Endothelial cell of umbilical vein (primary cell): ENCODE measurements around the gene DDR1. TPM values are rescaled to one million over a fixed set of nuclear protein-coding genes. Genes with fewer than 3 reads are reported as not detected.

ENCODE experiments used
- BruUV-seq: library from RNA; stranded (reverse); fragments of 400-500 nt; replicated peaks from 2 replicates; lab custom pipeline; 2021; lab: Mats Ljungman, UMichigan
- CTCF ChIA-PET: fragments of 300-600, 350-600 bp; sonication (Branson Sonifier 250); formaldehyde crosslinking; loops from one replicate; lab custom pipeline; 2021; ENCODE audit warnings: antibody characterized with exemption, inconsistent platforms; lab: Charles Lee
- POLR2A ChIA-PET: fragments of 300-600, 350-600 bp; sonication (Branson Sonifier 250); formaldehyde crosslinking; loops from one replicate; lab custom pipeline; 2021; ENCODE audit warnings: antibody characterized with exemption, inconsistent platforms; lab: Charles Lee
- DNase-seq: peaks from one replicate; pipeline ENCODE4 v3.0.0-alpha.2; 2011; ENCODE audit warnings: low read depth, low spot score
- FAIRE-seq: peaks from 2 replicates; lab custom pipeline; 2011; peaks lifted over from hg19 to GRCh38; lab: Jason Lieb, UNC
- H2AFZ ChIP-seq: 2 replicates; pipeline ENCODE4 v1.6.0; 2012; ENCODE audit warnings: low read depth, low read length, control low read depth, inconsistent platforms
- H3K27ac ChIP-seq: 2 replicates; pipeline ENCODE4 v1.5.1; 2011; ENCODE audit warnings: low read depth, mild to moderate bottlenecking, control low read depth, low read length, moderate library complexity; ENCODE audit not compliant: insufficient read depth
- H3K27me3 ChIP-seq, 2 experiments: 2 replicates each; pipeline versions ENCODE4 v1.6.0 to v1.6.1; 2011; ENCODE audit warnings: low read length in 2 of 2, mixed read lengths in 1 of 2; ENCODE audit not compliant: control insufficient read depth in 2 of 2, insufficient read depth in 2 of 2
- H3K36me3 ChIP-seq, 2 experiments: 2 replicates in 1 of 2; 3 replicates in 1 of 2; pipeline ENCODE4 v1.5.1; 2011; ENCODE audit warnings: low read length in 2 of 2, mild to moderate bottlenecking in 1 of 2, moderate library complexity in 1 of 2; ENCODE audit not compliant: control insufficient read depth in 2 of 2, insufficient read depth in 2 of 2; ENCODE audit errors: extremely low read depth in 1 of 2
- H3K4me1 ChIP-seq: 3 replicates; pipeline ENCODE4 v1.5.1; 2011; ENCODE audit warnings: mild to moderate bottlenecking, low read length; ENCODE audit not compliant: control insufficient read depth, insufficient read depth; ENCODE audit errors: extremely low read depth
- H3K4me2 ChIP-seq: 2 replicates; pipeline ENCODE4 v1.6.1; 2011; ENCODE audit warnings: low read length, control low read depth, mixed read lengths; ENCODE audit not compliant: insufficient read depth
- H3K4me3 ChIP-seq, 3 experiments: fragments of 200-600 bp in 1 of 3; sonication (generic), shearing (Covaris generic) in 1 of 3; replicated peaks in 1 of 3; 2 replicates each; pipeline ENCODE4 v1.5.1; 2011 to 2016; ENCODE audit warnings: control low read depth in 3 of 3, low read length in 3 of 3, mild to moderate bottlenecking in 2 of 3, inconsistent platforms in 1 of 3, low read depth in 1 of 3, moderate library complexity in 1 of 3; ENCODE audit not compliant: insufficient read depth in 1 of 3
- H3K79me2 ChIP-seq: 2 replicates; pipeline ENCODE4 v1.6.0; 2012; ENCODE audit warnings: low read length, inconsistent platforms; ENCODE audit not compliant: control insufficient read depth, insufficient read depth
- H3K9ac ChIP-seq: replicated peaks from 2 replicates; pipeline ENCODE3; 2011; ENCODE audit warnings: low read length, control low read depth; ENCODE audit not compliant: insufficient read depth; ENCODE audit errors: extremely low read depth
- H3K9me1 ChIP-seq: replicated peaks from 3 replicates; pipeline ENCODE4 v1.6.0; 2011; ENCODE audit warnings: mild to moderate bottlenecking, low read length; ENCODE audit not compliant: control insufficient read depth, insufficient read depth; ENCODE audit errors: extremely low read depth
- H3K9me3 ChIP-seq: replicated peaks from 2 replicates; pipeline ENCODE4 v1.5.1; 2012; ENCODE audit warnings: low read length, inconsistent platforms; ENCODE audit not compliant: control insufficient read depth, insufficient read depth
- H4K20me1 ChIP-seq: replicated peaks from 2 replicates; pipeline ENCODE3; 2011; ENCODE audit warnings: mild to moderate bottlenecking, low read length; ENCODE audit not compliant: control insufficient read depth, insufficient read depth; ENCODE audit errors: extremely low read depth
- EZH2 ChIP-seq: IDR thresholded peaks from 2 replicates; pipeline ENCODE4 v1.6.1; 2012; ENCODE audit warnings: borderline replicate concordance, low read depth, mild to moderate bottlenecking, moderate library complexity, low read length, inconsistent platforms; ENCODE audit not compliant: severe bottlenecking
- FOS ChIP-seq: IDR thresholded peaks from 2 replicates; pipeline ENCODE4 v1.6.1; 2011; ENCODE audit warnings: mild to moderate bottlenecking, low read length, moderate library complexity, borderline replicate concordance; ENCODE audit not compliant: insufficient read depth
- GATA2 ChIP-seq: IDR thresholded peaks from 2 replicates; pipeline ENCODE4 v1.7.0; 2011; ENCODE audit warnings: low read depth, mild to moderate bottlenecking, moderate library complexity, mixed read lengths, low read length; ENCODE audit not compliant: insufficient read length, insufficient read depth
- JUN ChIP-seq: IDR thresholded peaks from 2 replicates; pipeline ENCODE4 v1.6.1; 2011; ENCODE audit warnings: borderline replicate concordance, low read depth; ENCODE audit not compliant: insufficient read length, insufficient read depth
- MYC ChIP-seq: IDR thresholded peaks from one replicate; pipeline ENCODE4 v1.6.1; 2011; ENCODE audit warnings: mild to moderate bottlenecking, low read depth, low read length
- POLR2A ChIP-seq: IDR thresholded peaks from 2 replicates; pipeline ENCODE4 v1.6.1; 2012; ENCODE audit warnings: low read depth, mild to moderate bottlenecking, control low read depth, low read length
- POLR2AphosphoS5 ChIP-seq: IDR thresholded peaks from 2 replicates; pipeline ENCODE4 v1.6.1; 2012; ENCODE audit warnings: low read depth, mild to moderate bottlenecking, control low read depth, low read length, moderate library complexity; ENCODE audit not compliant: insufficient read depth
- dilution Hi-C: fragments of 300-500 bp; cut with MboI; formaldehyde crosslinking; loops from one replicate; pipeline ENCODE4 v1.15.0; 2019; ENCODE audit warnings: low sequenced_read_pairs; ENCODE audit not compliant: extremely low pct_ligation_motif_present
- intact Hi-C: fragments of 100-400 bp; cut with micrococcal nuclease; formaldehyde crosslinking; loops from one replicate; pipeline ENCODE4 v1.10.0; 2022
- polyA plus RNA-seq, 4 experiments: library from polyadenylated mRNA; depleted of rRNA in 3 of 4; stranded (reverse) in 3 of 4; unstranded in 1 of 4; fragments of >200 nt; gene quantifications; 2 replicates each; pipeline versions ENCODE4 v1.2.1 to v1.2.3, GENCODE V29; 2011 to 2012; ENCODE audit warnings: missing spikeins in 1 of 4
- total RNA-seq: library from RNA; stranded (reverse); gene quantifications from 2 replicates; pipeline ENCODE4 v1.2.3, GENCODE V29; 2021
- TF ChIP-seq, protein P1 (sequence below): IDR thresholded peaks from 2 replicates; pipeline ENCODE4 v1.6.1; 2011; ENCODE audit not compliant: insufficient read depth, insufficient read length
- TF ChIP-seq, protein P2 (sequence below), 2 donors: IDR thresholded peaks; 1 replicate in 1 of 2; 2 replicates in 1 of 2; pipeline ENCODE4 v1.5.1; 2011; ENCODE audit warnings: low read length in 2 of 2, mild to moderate bottlenecking in 2 of 2, moderate library complexity in 2 of 2, control low read depth in 1 of 2, inconsistent platforms in 1 of 2, low read depth in 1 of 2; ENCODE audit not compliant: insufficient read depth in 1 of 2; ENCODE audit errors: extremely low read depth in 1 of 2

DDR1 gene
- total and polyA plus RNA-seq, 2 donors (not counting 3 experiments of a cell fraction or from before 2014, with no cell fraction given) = 8.8 to 22.9 TPM

DNA sequence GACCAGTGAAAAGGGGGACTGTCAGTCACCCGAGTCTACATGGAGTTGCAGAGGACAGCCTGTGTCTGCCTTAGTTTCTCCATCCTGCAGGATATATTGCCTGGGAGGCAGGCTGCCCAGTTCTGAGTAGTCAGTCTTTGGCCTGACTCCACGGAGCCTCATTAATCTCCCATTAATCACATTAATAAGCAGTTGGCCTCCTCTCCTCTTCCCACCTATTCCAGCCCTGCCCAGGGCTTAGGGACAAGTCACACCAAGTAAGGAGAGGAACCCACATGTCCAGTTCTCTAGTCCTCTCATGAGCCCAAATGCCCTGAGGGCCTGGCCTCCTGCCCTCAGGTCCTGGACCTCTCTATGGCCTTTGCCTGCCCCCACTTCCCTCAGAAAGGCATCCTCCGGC, 55.2 kb downstream of the DDR1 start:
- Histone ChIP-seq H3K9ac (no peak overlapping the region), H3K9me1 (no peaks in the 10 kb centered on the region), H3K4me2 (no peak overlapping the region), H3K79me2 (no peaks in the 10 kb centered on the region), H3K27ac (no peak overlapping the region), H4K20me1 (no peaks in the 10 kb centered on the region), H3K4me1 (no peaks in the 10 kb centered on the region), H2AFZ (no peak overlapping the region), H3K36me3 (no peaks in the 10 kb centered on the region), H3K27me3 (peaks cover 2 to 9% of the 10 kb centered on the region in 2 experiments), H3K9me3 (no peaks in the 10 kb centered on the region), H3K4me3 (no peak overlapping the region)
- FAIRE-seq (no peak), DNase-seq (no peak)
- no peak for TF ChIP-seq FOS
- no peak for TF ChIP-seq POLR2A
- TF ChIP-seq, protein P1, sequence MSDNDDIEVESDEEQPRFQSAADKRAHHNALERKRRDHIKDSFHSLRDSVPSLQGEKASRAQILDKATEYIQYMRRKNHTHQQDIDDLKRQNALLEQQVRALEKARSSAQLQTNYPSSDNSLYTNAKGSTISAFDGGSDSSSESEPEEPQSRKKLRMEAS = no peak
- no peak for TF ChIP-seq GATA2
- TF ChIP-seq POLR2AphosphoS5 = no peak
- TF ChIP-seq JUN = no peak
- no peak for TF ChIP-seq EZH2
- TF ChIP-seq, protein P2, sequence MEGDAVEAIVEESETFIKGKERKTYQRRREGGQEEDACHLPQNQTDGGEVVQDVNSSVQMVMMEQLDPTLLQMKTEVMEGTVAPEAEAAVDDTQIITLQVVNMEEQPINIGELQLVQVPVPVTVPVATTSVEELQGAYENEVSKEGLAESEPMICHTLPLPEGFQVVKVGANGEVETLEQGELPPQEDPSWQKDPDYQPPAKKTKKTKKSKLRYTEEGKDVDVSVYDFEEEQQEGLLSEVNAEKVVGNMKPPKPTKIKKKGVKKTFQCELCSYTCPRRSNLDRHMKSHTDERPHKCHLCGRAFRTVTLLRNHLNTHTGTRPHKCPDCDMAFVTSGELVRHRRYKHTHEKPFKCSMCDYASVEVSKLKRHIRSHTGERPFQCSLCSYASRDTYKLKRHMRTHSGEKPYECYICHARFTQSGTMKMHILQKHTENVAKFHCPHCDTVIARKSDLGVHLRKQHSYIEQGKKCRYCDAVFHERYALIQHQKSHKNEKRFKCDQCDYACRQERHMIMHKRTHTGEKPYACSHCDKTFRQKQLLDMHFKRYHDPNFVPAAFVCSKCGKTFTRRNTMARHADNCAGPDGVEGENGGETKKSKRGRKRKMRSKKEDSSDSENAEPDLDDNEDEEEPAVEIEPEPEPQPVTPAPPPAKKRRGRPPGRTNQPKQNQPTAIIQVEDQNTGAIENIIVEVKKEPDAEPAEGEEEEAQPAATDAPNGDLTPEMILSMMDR (IDR thresholded peaks at IDR 0.05; ENCODE audit: extremely low read depth in 1 of 2, insufficient read depth in 1 of 2, low read depth in 1 of 2, low read length in 2 of 2) = no peak
- no peak for TF ChIP-seq MYC
- POLR2A ChIA-PET = no interaction called here
- BruUV-seq = no TSS peak
- CTCF ChIA-PET = interaction anchor here (3.8 kb wide), 1 partner anchor 130 kb away, joined by 37 read pairs; no protein-coding TSS in a partner anchor
- dilution Hi-C loops = no loop called here
- intact Hi-C loops = no loop called here
